IMR-90 (cell line): ENCODE measurements around the gene OR1J1. TPM values are rescaled to one million over a fixed set of nuclear protein-coding genes. Genes with fewer than 3 reads are reported as not detected.

Experiments used
- ATAC-seq: fragments of 200-7000 bp; cut with Tn5 transposase; 2 replicates; pipeline ENCODE4 v1.9.1; 2020; ENCODE audit warnings: low read depth, mild to moderate bottlenecking, moderate library complexity
- BruUV-seq: library from RNA; stranded (reverse); fragments of 400-500 nt; replicated peaks from 2 replicates; lab custom pipeline; 2021; lab: Mats Ljungman, UMichigan
- CTCF ChIA-PET: fragments of 300-600 bp; formaldehyde crosslinking; extraction: SDS; loops from one replicate; lab custom pipeline; 2021; ENCODE audit warnings: antibody characterized with exemption; lab: Yijun Ruan, JAX
- POLR2A ChIA-PET: fragments of 300-600 bp; sonication (Branson Sonifier 250); formaldehyde crosslinking; loops from one replicate; lab custom pipeline; 2022; ENCODE audit warnings: antibody characterized with exemption; ENCODE audit not compliant: unreplicated experiment; lab: Charles Lee
- DNase-seq: peaks from one replicate; pipeline ENCODE4 v3.0.0; 2013
- H2AFZ ChIP-seq: replicated peaks from 2 replicates; pipeline ENCODE3; 2013; ENCODE audit warnings: low read length, mild to moderate bottlenecking; ENCODE audit not compliant: poor library complexity
- H2AK5ac ChIP-seq: 2 replicates; pipeline ENCODE4 v1.6.1; 2013; ENCODE audit warnings: low read depth, low read length, inconsistent platforms
- H2AK9ac ChIP-seq: replicated peaks from 2 replicates; pipeline ENCODE3; 2013; ENCODE audit warnings: mild to moderate bottlenecking, low read depth, low read length, moderate library complexity; ENCODE audit not compliant: poor library complexity
- H2BK120ac ChIP-seq: 2 replicates; pipeline ENCODE4 v1.6.1; 2013; ENCODE audit warnings: low read depth, low read length, inconsistent platforms
- H2BK15ac ChIP-seq: 3 replicates; pipeline ENCODE4 v1.6.1; 2013; ENCODE audit warnings: low read depth, low read length, inconsistent platforms
- H2BK20ac ChIP-seq: 2 replicates; pipeline ENCODE4 v1.6.1; 2013; ENCODE audit warnings: low read depth, mild to moderate bottlenecking, inconsistent platforms, low read length, moderate library complexity
- H2BK5ac ChIP-seq: 2 replicates; pipeline ENCODE4 v1.6.1; 2013; ENCODE audit warnings: mild to moderate bottlenecking, low read depth, low read length, inconsistent platforms; ENCODE audit not compliant: poor library complexity, severe bottlenecking
- H3K14ac ChIP-seq: replicated peaks from 2 replicates; pipeline ENCODE4 v1.6.1; 2013; ENCODE audit warnings: low read depth, low read length, inconsistent platforms
- H3K18ac ChIP-seq: 2 replicates; pipeline ENCODE4 v1.6.1; 2013; ENCODE audit warnings: low read depth, low read length, control low read depth
- H3K23ac ChIP-seq: 2 replicates; pipeline ENCODE4 v1.6.1; 2013; ENCODE audit warnings: low read depth, low read length, inconsistent platforms
- H3K27ac ChIP-seq: 2 replicates; pipeline ENCODE4 v1.5.1; 2013; ENCODE audit warnings: mild to moderate bottlenecking, control low read depth, low read length; ENCODE audit not compliant: insufficient read depth
- H3K27me3 ChIP-seq: 2 replicates; pipeline ENCODE4 v1.6.1; 2013; ENCODE audit warnings: low read length; ENCODE audit not compliant: control insufficient read depth, insufficient read depth
- H3K36me3 ChIP-seq: 2 replicates; pipeline ENCODE4 v1.6.1; 2013; ENCODE audit warnings: low read length, mixed read lengths; ENCODE audit not compliant: control insufficient read depth, insufficient read depth
- H3K4ac ChIP-seq: 2 replicates; pipeline ENCODE4 v1.6.1; 2013; ENCODE audit warnings: low read depth, low read length, inconsistent platforms
- H3K4me1 ChIP-seq: 2 replicates; pipeline ENCODE4 v1.6.1; 2013; ENCODE audit warnings: low read length, mixed read lengths; ENCODE audit not compliant: control insufficient read depth, insufficient read depth
- H3K4me2 ChIP-seq: 2 replicates; pipeline ENCODE4 v1.6.1; 2013; ENCODE audit warnings: low read depth, mild to moderate bottlenecking, control low read depth, low read length, moderate library complexity
- H3K4me3 ChIP-seq: 2 replicates; pipeline ENCODE4 v1.5.1; 2013; ENCODE audit warnings: low read depth, mild to moderate bottlenecking, control low read depth, low read length, moderate library complexity; ENCODE audit not compliant: insufficient read depth
- H3K56ac ChIP-seq: 2 replicates; pipeline ENCODE4 v1.6.1; 2013; ENCODE audit warnings: low read length, inconsistent platforms; ENCODE audit not compliant: insufficient read depth; ENCODE audit errors: extremely low read depth
- H3K79me1 ChIP-seq, 2 experiments: 2 replicates each; pipeline ENCODE4 v1.6.1; 2013; ENCODE audit warnings: low read length in 2 of 2, inconsistent platforms in 1 of 2, low read depth in 1 of 2
- H3K9ac ChIP-seq: 2 replicates; pipeline ENCODE4 v1.6.1; 2013; ENCODE audit warnings: low read depth, low read length, control low read depth
- H3K9me1 ChIP-seq: 2 replicates; pipeline ENCODE4 v1.6.1; 2013; ENCODE audit warnings: low read length, inconsistent platforms; ENCODE audit not compliant: insufficient read depth
- H3K9me3 ChIP-seq: 2 replicates; pipeline ENCODE4 v1.6.1; 2013; ENCODE audit warnings: low read length; ENCODE audit not compliant: control insufficient read depth, insufficient read depth
- H4K20me1 ChIP-seq: 2 replicates; pipeline ENCODE4 v1.6.1; 2013; ENCODE audit warnings: low read length, inconsistent platforms; ENCODE audit not compliant: insufficient read depth
- H4K5ac ChIP-seq: 2 replicates; pipeline ENCODE4 v1.6.1; 2013; ENCODE audit warnings: mild to moderate bottlenecking, low read depth, low read length, control low read depth
- H4K8ac ChIP-seq, 2 experiments: 2 replicates each; pipeline ENCODE4 v1.6.1; 2013; ENCODE audit warnings: low read depth in 2 of 2, low read length in 2 of 2, control low read depth in 1 of 2, inconsistent platforms in 1 of 2
- H4K91ac ChIP-seq: 2 replicates; pipeline ENCODE4 v1.6.1; 2013; ENCODE audit warnings: low read depth, low read length, inconsistent platforms; ENCODE audit not compliant: insufficient read depth
- CEBPB ChIP-seq: IDR thresholded peaks from 2 replicates; pipeline ENCODE4 v1.6.1; 2012; ENCODE audit warnings: low read depth, low read length, improper control_type of control experiment
- CTCF ChIP-seq: conservative IDR thresholded peaks from 2 replicates; pipeline ENCODE4 v1.5.1; 2012; ENCODE audit warnings: mild to moderate bottlenecking, low read depth, low read length, improper control_type of control experiment
- ELK1 ChIP-seq: fragments of 150-350 bp; IDR thresholded peaks from 2 replicates; pipeline ENCODE4 v1.6.1; 2016; ENCODE audit warnings: low read depth, mild to moderate bottlenecking, low read length, moderate library complexity, borderline replicate concordance
- MAZ ChIP-seq: IDR thresholded peaks from 2 replicates; pipeline ENCODE4 v1.6.1; 2012; ENCODE audit warnings: low read depth, mild to moderate bottlenecking, low read length, improper control_type of control experiment, moderate library complexity, borderline replicate concordance
- NFE2L2 ChIP-seq: fragments of 150-350 bp; IDR thresholded peaks from 2 replicates; pipeline ENCODE4 v1.6.1; 2016; ENCODE audit warnings: low read depth, mild to moderate bottlenecking, low read length
- RFX5 ChIP-seq: IDR thresholded peaks from 2 replicates; pipeline ENCODE4 v1.8.0; 2012; ENCODE audit warnings: low read depth, mild to moderate bottlenecking, low read length, moderate library complexity
- WGBS, 2 experiments: methylation state at CpG; one replicate each; pipeline versions ENCODE4 v1.1.5 to v1.1.7; 2013; ENCODE audit warnings: missing lambda C conversion rate in 2 of 2; ENCODE audit not compliant: insufficient read length in 1 of 2; ENCODE audit errors: extremely low coverage in 2 of 2; 5-methylcytosine and 5-hydroxymethylcytosine counted together
- dilution Hi-C: fragments of 300-500 bp; cut with HindIII; formaldehyde crosslinking; loops from one replicate; pipeline ENCODE4 v1.14.3; 2018; ENCODE audit warnings: low sequenced_read_pairs; ENCODE audit not compliant: unreplicated experiment
- in situ Hi-C: fragments of 300-500 bp; cut with MboI; formaldehyde crosslinking; loops from 3 replicates; pipeline ENCODE4 v1.14.3; 2019; ENCODE audit warnings: low sequenced_read_pairs, inconsistent platforms, mixed read lengths
- intact Hi-C: fragments of 100-400 bp; cut with micrococcal nuclease; formaldehyde crosslinking; loops from 2 replicates; pipeline ENCODE4 v1.10.0; 2022
- polyA plus RNA-seq, 3 experiments: library from polyadenylated mRNA; depleted of rRNA; stranded (reverse); fragments of >200 nt; gene quantifications; 2 replicates each; pipeline ENCODE4 v1.2.3, GENCODE V29; 2012; ENCODE audit warnings: low replicate concordance in 1 of 3
- total RNA-seq: library from RNA; depleted of rRNA; stranded (reverse); fragments of >200 nt; gene quantifications from 2 replicates; pipeline ENCODE4 v1.2.3, GENCODE V29; 2012

Gene OR1J1
- total and polyA plus RNA-seq, 2 of the 4 experiments (the other 2 are of a cell fraction) = not detected

GRCh38 chr9:122466456-122466855 lies 11.3 kb downstream of the OR1J1 start:
- Histone ChIP-seq H3K9me1 (no peaks in the 10 kb centered on the region), H3K4me2 (no peak overlapping the region), H3K9ac (no peak overlapping the region), H2BK5ac (no peak overlapping the region), H3K56ac (no peak overlapping the region), H3K4me1 (no peaks in the 10 kb centered on the region; the same call in 1 of the 2 replicates), H2AK5ac (no peak overlapping the region), H3K79me1 (no peaks in the 10 kb centered on the region), H3K27me3 (no peaks in the 10 kb centered on the region), H3K36me3 (no peaks in the 10 kb centered on the region), H3K18ac (no peak overlapping the region), H4K5ac (no peak overlapping the region), H2AFZ (no peak overlapping the region), H4K8ac (no peak overlapping the region), H3K23ac (no peak overlapping the region), H2AK9ac (no peak overlapping the region), H2BK20ac (no peak overlapping the region), H4K91ac (no peak overlapping the region; the same call in 1 of the 2 replicates), H2BK120ac (peak overlapping the region; percentile 19), H4K20me1 (no peaks in the 10 kb centered on the region), H3K9me3 (no peaks in the 10 kb centered on the region), H2BK15ac (peak overlapping the region; percentile 51; the same call in 1 of the 3 replicates), H3K27ac (no peak overlapping the region), H3K14ac (no peak overlapping the region), H3K4ac (no peak overlapping the region), H3K4me3 (no peak overlapping the region)
- no peak for ATAC-seq
- TF ChIP-seq MAZ = no peak
- no peak for TF ChIP-seq NFE2L2
- TF ChIP-seq CEBPB = no peak
- TF ChIP-seq RFX5 = no peak
- no peak for TF ChIP-seq CTCF
- no peak for TF ChIP-seq ELK1
- in situ Hi-C loops (no loop called here), intact Hi-C loops (loop anchor here (5.0 kb wide), 2 partner anchors 526 to 886 kb away; no protein-coding TSS in a partner anchor), dilution Hi-C loops (no loop called here)
- BruUV-seq = no TSS peak
- CTCF ChIA-PET = no interaction called here
- POLR2A ChIA-PET = no interaction called here
- WGBS, 2 experiments = no CpG with 5 or more reads among the region's 3 CpGs
- no peak for DNase-seq
